ENCODE results near the gene ADRM1. TPM values are rescaled to one million over a fixed set of nuclear protein-coding genes. Genes with fewer than 3 reads are reported as not detected.

The ADRM1 gene
- total RNA-seq, 1 donor, result 81.3 TPM

GRCh38 chr20:62356589-62357186 is 53.9 kb downstream of the ADRM1 start:
- peak overlapping the region; percentile 14 for H3K4me3 ChIP-seq (ENCODE audit: low read depth, low read length)
- TF ChIP-seq CTCF (IDR thresholded peaks at IDR 0.05; ENCODE audit: insufficient read depth, low read length), result no peak
- DNase-seq (ENCODE audit: low read depth), result no peak

DNA sequence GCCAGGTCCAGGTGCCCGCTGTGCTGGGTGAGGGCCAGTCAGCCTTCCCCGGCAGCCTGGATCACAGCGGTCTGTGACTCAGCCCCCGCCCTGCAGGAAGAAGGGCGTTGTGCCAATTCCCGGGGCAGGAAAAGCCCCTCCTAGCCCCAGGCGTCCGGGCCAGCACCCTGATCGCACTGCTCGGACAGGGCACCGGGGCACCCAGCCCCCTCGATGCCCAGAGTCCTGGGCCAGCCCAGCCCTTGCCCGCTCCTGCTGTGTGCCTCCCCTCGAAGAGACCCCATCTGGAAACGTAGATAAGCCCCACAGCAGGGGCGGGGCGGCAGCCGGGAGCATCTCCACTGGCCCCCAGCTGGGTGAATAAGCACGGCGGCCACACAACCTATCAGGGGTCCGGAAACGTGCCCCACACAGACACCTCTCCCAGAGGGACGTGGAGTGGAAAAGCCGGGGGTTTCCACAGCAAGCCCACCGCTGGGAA is 54.4 kb downstream of the ADRM1 start:
- peak; percentile 72 for DNase-seq (ENCODE audit: low read depth)
- no peak overlapping the region for H3K4me3 ChIP-seq (ENCODE audit: low read depth, low read length)
- no peak for TF ChIP-seq CTCF (IDR thresholded peaks at IDR 0.05; ENCODE audit: insufficient read depth, low read length)

DNA sequence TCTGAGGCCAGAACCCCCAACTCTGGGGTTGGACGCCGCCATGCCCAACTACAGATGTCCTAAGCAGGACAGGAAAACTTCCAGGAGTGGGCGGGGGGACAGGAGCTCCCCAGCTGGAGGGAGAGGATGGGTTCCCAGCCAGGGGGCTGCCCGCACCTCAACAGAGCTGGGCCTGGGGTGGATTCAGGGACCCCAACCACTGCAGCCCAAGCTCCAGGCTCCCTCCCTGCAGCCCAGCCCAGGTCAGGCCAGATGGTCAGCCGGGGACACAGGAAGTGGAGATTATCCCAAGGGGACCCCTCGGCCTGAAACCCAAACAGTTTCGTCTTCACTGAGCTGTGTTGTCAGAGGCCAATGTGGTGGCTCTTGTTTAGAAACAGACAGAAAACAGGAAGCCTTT is 54.9 kb downstream of the ADRM1 start:
- no peak for TF ChIP-seq CTCF (IDR thresholded peaks at IDR 0.05; ENCODE audit: insufficient read depth, low read length)
- no peak overlapping the region for H3K4me3 ChIP-seq (ENCODE audit: low read depth, low read length)
- DNase-seq (ENCODE audit: low read depth), result no peak

Other genes with a start within 250 kb of the ADRM1 start
- 2.9 and 5.4 TPM in 2 replicates for gene TAF4, start 237.1 kb upstream of the ADRM1 start, total RNA-seq (ENCODE audit: low replicate concordance)
- 27.7 and 31.0 TPM in 2 replicates for gene LSM14B, start 180.5 kb upstream of the ADRM1 start, total RNA-seq (ENCODE audit: low replicate concordance)
- 237 and 282 TPM in 2 replicates for gene PSMA7, start 159.6 kb upstream of the ADRM1 start, total RNA-seq (ENCODE audit: low replicate concordance)
- 5.7 and 8.9 TPM in 2 replicates for gene SS18L1, start 159.2 kb upstream of the ADRM1 start, total RNA-seq (ENCODE audit: low replicate concordance)
- gene MTG2, start 120.0 kb upstream of the ADRM1 start, total RNA-seq (ENCODE audit: low replicate concordance), result 15.3 and 18.7 TPM in 2 replicates
- not detected in 2 replicates for gene HRH3, start 82.7 kb upstream of the ADRM1 start, total RNA-seq (ENCODE audit: low replicate concordance)
- gene OSBPL2, start 64.5 kb upstream of the ADRM1 start, total RNA-seq (ENCODE audit: low replicate concordance), result 21.1 and 31.6 TPM in 2 replicates
- gene LAMA5, start 64.3 kb downstream of the ADRM1 start, total RNA-seq (ENCODE audit: low replicate concordance), result 5.6 and 11.1 TPM in 2 replicates
- gene RPS21, start 84.1 kb downstream of the ADRM1 start, total RNA-seq (ENCODE audit: low replicate concordance), result 754 and 1,887 TPM in 2 replicates
- 1.1 and 4.3 TPM in 2 replicates for gene CABLES2, start 104.3 kb downstream of the ADRM1 start, total RNA-seq (ENCODE audit: low replicate concordance)
- gene RBBP8NL, start 124.5 kb downstream of the ADRM1 start, total RNA-seq (ENCODE audit: low replicate concordance), result not detected in 2 replicates
- gene GATA5, start 173.0 kb downstream of the ADRM1 start, total RNA-seq (ENCODE audit: low replicate concordance), result 0.08 TPM in 1 of 2 replicates, not detected in the other

Measured in fibroblast of the aortic adventitia (primary cell).